Right kidney (tissue), 1 donor: ENCODE data around the gene HACE1.
"Not testable (repeated sequence)": the region's sequence is repeated elsewhere in the genome, so short reads cannot be mapped to it uniquely, and the experiment has no call there.

Experiments
- DNase-seq: peaks from one replicate; pipeline ENCODE4 v3.0.0-alpha.2; 2016

The HACE1 gene

GRCh38 chr6:104829183-104829958 is 30.3 kb downstream of the HACE1 start:
- DNase-seq: no peak

DNA sequence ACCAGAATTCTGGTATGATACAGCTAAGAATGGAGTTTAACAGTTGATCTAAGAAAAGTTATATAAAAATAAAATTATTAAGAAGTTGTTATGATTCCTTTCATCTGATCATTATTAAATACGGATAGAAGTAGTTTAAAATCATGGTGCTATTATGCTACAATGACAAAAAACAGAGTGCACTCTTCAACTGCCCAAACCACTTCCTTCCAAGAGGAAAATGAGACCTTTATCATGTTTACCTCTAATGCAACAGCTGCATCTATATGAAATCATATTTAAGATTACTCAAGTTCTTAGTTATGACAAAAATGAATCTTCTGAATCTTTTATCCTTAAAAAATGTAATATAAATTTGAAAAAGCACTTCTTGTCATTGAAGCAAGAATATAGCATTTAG is 31.2 kb downstream of the HACE1 start:
- DNase-seq: no peak

- not testable (repeated sequence) for DNase-seq
Observed at GRCh38 chr6:104820820-104821219, 38.9 kb downstream of the HACE1 start.

- DNase-seq: no peak
Observed at GRCh38 chr6:104816125-104816524, 43.6 kb downstream of the HACE1 start.

- no peak for DNase-seq
Observed at GRCh38 chr6:104814743-104815142, 45.0 kb downstream of the HACE1 start.

GRCh38 chr6:104813552-104813951 is 46.2 kb downstream of the HACE1 start:
- no peak for DNase-seq

DNA sequence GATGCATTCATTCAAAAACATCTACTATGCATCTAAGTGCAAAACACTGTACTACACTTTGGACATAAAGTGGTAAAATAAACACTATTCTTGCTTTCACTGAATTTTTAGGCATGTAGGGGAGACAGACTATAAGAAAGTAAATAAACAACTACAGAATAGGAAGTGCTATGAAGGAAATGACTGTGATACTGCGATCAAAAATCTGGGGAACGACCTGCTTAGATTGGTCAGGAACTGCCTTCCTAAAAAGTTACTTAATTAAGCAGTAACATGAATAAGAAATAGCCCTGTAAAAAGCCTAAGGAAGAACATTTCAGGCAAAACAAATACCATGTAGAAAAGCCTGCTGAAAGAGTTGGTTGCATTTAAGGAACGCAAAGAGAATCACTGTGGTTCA is 50.6 kb downstream of the HACE1 start:
- no peak for DNase-seq

DNA sequence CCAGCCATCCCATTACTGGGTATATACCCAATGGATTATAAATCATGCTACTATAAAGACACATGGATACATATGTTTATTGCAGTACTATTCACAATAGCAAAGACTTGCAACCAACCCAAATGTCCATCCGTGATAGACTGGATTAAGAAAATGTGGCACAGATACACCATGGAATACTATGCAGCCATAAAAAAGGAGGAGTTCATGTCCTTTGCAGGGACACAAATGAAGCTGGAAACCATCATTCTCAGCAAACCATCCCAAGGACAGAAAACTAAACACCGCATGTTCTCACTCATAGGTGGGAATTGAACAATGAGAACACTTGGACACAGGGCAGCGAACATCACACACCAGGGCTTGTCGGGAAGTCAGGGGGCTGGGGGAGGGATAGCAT is 54.4 kb downstream of the HACE1 start:
- DNase-seq: not testable (repeated sequence)

GRCh38 chr6:104799134-104799657 is 60.5 kb downstream of the HACE1 start:
- no peak for DNase-seq

- no peak for DNase-seq
Observed at GRCh38 chr6:104796031-104796785, 63.5 kb downstream of the HACE1 start.

DNA sequence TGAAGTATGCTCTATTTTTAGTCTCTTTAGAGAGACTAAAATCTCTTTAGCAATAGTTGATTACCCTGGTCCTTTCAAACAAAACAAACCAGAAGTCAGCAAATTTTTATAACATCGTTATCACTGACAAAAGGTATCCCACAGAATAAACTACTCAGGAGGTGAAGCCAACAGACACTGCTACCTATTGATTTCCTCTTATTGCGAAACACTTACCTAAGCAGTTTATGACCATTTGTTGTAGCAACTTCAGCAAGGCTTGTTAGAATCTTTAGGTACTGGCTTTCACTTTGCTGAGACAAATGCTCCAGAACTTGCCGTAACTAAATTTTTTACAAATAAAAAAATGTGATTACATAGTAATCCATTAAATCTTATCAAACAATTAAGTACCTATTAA is 64.4 kb downstream of the HACE1 start:
- no peak for DNase-seq

GRCh38 chr6:104789770-104790190 is 69.9 kb downstream of the HACE1 start:
- DNase-seq: no peak

GRCh38 chr6:104788400-104788799 is 71.3 kb downstream of the HACE1 start:
- DNase-seq: no peak

DNA sequence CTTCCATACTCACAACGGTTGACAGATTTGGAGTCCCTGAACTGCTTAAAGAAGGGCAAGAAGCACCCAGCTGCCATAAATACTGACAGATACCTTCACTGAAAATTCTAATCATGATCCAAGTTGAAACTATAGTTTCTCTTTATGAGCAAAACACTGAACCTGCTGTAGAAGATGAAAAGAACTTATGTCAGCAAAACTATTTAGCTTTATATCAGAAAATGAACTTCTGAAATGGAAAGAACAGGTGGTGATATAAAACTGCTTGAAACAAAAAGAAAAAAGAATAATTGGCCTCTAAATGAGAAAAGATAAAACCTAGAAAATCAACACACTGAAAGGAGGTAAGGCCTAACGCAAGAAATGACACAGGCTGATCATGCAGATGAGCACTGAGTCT is 72.4 kb downstream of the HACE1 start:
- no peak for DNase-seq

GRCh38 chr6:104784884-104785283 is 74.8 kb downstream of the HACE1 start:
- no peak for DNase-seq

GRCh38 chr6:104771258-104771832 is 88.4 kb downstream of the HACE1 start:
- peak; percentile 10 for DNase-seq

GRCh38 chr6:104768906-104769305 is 90.8 kb downstream of the HACE1 start:
- DNase-seq: no peak

DNA sequence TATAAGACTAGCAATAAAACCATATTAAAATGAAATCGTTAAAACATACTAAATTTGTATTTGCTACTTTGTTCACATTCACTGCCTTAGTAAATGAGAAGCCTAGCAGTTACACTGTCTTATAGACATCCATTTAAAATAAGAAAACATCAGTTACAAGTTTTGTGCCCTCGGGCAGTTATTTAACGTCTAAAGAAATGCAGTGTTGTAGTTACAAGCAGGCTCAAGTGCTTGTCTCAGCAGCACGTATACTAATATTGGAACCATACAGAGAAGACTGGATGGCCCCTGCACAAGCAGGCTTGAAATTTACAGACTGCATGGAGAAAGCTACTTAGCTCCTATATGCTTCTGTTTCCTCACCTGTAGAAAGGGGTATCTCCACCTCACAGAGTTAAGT is 93.1 kb downstream of the HACE1 start:
- DNase-seq: no peak

DNA sequence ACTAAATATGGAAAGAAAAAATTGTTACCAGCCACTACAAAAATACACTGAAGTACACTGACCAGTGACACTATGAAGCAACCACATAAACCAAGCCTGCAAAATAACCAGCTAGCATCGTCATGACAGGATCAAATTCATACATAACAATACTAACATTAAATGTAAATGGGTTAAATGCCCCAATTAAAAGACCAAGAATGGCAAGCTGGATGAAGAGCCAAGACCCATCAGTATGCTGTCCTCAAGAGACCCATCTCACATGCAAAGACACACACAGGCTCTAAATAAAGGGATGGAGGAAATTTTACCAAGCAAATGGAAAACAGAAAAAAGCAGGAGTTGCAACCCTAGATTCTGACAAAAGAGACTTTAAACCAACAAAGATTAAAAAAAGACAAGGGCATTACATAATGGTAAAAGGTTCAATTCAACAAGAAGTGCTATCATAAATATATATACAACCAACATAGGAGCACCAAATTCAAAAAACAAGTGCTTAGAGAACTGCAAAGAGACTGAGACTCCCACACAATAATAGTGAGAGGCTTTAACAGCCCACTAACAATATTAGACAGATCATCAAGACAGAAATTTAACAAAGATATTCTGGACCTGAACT is 104.8 kb downstream of the HACE1 start:
- DNase-seq: no peak

- DNase-seq: no peak
Observed at GRCh38 chr6:104753251-104753650, 106.5 kb downstream of the HACE1 start.

DNA sequence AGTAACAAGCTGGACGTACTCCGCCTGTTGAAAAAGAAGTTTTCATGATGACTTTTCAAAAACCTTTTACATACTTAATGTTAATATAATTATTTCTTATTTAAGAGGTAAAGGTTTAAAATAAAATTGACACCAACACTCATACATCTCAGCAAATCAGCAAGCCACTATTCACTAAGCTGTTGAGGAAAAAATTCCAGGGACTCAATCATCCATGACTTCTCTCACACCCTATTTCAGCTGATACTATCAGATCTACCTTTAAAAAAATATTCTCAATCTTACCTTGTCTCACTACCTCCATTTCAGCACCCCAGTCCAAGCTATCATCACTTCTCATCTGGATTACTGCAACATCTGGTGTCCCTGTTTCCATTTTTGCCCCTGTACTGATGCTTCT is 109.3 kb downstream of the HACE1 start:
- DNase-seq: peak; percentile 1

DNA sequence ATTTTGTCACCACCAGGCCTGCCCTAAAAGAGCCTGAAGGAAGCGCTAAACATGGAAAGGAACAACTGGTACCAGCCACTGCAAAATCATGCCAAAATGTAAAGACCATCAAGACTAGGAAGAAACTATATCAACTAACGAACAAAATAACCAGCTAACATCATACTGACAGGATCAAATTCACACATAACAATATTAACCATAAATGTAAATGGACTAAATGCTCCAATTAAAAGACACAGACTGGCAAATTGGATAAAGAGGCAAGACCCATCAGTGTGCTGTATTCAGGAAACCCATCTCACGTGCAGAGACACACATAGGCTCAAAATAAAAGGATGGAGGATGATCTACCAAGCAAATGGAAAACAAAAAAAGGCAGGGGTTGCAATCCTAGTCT is 120.6 kb downstream of the HACE1 start:
- not testable (repeated sequence) for DNase-seq

DNA sequence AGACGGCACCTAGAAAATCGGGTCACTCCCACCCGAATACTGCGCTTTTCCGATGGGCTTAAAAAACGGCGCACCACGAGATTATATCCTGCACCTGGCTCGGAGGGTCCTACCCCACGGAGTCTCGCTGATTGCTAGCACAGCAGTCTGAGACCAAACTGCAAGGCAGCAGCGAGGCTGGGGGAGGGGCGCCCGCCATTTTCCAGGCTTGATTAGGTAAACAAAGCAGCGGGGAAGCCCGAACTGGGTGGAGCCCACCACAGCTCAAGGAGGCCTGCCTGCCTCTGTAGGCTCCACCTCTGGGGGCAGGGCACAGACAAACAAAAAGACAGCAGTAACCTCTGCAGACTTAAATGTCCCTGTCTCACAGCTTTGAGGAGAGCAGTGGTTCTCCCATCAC is 122.2 kb downstream of the HACE1 start:
- DNase-seq: not testable (repeated sequence)
